ENCODE results near the gene BLZF1.
"Not testable (repeated sequence)": the region's sequence is repeated elsewhere in the genome, so short reads cannot be mapped to it uniquely, and the experiment has no call there.

Gene BLZF1

DNA sequence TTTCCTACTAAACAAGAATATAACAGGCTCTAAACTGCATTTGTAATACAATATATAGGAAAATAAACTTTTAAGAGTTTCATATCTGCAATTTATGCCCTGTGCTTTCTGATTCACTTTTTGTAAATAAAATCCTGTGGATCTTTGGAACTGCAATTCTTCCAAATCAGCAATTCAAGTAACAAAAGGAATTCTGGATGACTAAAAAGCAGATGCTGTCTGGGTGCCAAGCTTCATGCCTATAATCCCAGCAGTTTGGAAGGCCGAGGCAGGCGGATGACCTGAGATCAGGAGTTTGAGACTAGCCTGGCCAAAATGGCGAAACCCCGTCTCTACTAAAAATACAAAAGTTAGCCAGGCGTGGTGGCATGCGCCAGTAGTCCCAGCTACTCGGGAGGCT is 6.7 kb upstream of the BLZF1 start:
- DNase-seq = no peak

DNA sequence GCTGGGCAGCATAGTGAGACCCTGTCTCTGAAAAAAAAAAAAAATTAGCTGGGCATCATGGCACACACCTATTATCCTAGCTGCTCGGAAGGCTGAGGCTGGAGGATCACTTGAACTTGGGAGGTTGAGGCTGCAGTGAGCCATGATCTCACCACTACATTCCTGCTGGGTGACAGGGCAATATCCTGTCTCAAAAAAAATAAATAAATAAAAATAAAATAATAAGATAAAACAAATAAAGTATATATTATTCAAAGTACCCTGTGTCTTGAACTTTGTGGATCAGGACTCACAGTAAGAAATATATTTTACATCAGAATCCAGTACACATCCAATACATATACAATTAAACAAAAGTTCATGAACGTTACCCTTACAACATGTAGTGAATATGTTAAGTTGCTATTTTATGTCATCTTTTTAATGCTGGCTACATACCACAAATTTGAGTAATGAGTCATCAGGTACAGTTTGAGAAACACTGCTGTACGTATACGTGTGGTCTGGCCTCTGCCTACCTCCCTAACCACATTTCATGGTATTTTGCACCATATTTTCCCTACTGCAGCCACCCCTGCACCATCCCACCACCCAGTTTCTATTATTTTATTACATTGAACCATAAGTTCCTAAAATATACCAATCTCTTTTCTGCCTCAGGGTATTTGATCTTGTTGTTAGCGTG is 4.8 kb upstream of the BLZF1 start:
- no peak for DNase-seq

DNA sequence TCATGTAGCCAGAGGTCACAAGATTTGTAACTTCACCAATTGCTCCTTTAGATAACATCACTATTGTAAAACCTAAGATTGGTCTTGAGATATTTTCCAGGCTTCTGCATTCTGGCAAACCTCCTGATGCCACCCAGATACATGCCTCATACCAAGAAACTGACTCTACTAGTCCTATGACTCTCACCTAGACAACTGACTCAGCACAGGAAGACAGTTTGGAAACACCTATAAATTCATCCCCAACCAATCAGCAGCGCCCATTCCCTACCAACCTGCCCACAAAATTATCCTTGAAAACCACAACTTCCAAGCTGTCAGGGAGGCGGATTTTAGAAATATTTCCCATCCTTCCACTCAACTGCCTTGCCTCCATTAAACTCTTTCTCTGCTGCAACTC is 3.0 kb upstream of the BLZF1 start:
- DNase-seq = no peak

DNA sequence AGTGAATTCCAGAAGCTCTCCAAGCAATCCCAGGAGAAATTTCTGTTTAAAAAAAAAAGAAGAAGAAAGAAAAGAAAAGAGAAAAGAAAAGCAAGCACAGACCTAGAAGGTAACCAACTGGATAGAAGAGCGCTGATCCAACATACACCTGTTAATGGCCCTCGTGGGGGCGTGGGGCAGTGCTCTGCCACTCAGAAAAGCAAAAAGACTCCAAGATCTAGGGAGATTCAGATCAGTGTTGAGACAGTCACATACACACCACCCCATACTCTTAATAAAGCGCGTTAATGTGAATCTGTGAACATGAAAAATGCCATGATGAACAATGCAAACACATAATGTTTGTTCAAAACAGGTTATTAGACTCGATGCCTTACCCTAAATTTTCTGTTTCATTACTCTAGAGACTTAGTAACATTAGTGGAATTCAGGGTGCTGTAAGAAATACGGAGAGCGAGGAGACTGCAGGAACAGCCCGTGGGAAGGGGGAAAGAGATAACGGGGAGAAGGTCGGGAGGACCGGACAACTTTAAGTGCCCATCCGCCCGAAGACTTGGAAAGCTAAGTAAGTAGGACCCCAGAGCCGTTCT is 804 bp upstream of the BLZF1 start:
- no peak for DNase-seq

DNA sequence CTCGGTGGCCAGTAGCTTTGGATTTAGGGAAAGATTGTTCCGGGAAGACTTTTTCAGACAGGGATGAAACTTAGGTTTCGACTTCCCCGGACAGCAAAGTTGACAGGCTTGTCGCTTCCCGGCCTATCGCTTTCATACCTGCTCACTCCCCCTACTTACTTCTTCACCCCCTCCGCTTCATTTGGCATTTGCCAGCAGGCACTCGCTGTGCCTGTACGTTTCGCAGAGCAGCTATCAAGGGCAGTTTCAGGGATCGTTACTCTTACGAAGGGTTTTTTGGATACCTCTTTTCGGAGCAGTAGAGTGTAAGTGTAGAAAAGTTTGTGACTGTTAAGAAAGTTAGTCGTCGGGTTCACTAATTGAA is 393 bp downstream of the BLZF1 start:
- DNase-seq = peak; percentile 10

DNA sequence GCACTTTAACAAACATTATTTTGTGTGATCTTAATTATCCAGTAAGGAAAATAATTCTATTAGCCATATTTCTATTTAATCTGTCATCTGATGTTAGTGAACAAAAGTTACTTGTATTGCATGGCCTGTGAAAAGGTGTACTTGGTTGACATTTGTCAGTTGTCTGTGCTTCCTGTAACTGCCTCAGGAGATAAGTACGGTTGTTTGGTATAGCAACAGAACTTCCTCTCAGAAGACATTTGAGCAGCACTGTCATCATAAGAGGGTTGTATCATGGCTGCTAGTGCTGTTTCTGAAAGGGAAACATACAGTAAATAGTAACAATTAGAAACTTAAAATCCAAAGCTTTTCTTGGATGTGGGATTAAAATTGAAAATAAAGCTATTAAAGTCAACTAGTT is 3.4 kb downstream of the BLZF1 start:
- no peak for DNase-seq

DNA sequence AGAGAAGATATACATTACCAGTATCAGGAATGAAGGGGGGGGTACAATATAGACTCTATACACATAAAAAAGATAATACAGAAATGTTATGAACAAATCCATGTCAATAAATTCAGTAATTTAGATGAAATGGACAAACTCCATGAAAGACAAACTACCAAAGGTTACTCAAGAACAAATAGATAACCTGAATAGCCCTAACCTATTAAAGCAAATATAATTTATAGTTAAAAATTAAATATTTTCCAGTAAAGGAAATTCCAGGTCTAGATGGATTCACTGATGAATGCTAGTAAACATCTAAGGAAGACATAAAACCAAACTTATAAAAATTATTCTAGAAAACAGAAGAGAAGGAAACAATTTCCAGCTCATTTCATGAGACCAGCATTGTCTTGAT is 13.2 kb downstream of the BLZF1 start:
- no peak for DNase-seq

DNA sequence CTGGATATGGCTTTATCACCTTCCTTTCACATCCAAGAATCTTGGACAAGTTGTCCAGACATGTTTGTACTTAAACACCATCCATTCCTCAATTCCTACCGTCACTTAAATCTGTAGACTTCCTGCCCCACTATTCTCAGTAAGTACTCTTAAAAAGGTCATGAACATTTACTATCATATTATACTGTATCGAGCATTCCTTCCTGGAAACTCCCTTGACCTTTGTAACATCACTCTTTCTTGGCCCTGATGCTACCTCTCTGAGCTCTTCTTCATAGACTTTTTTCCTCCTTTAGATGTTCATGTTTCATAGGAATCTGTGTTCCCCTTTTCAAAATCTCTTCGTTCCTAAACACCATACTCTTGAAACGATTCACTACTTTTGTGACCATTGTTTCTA is 15.5 kb downstream of the BLZF1 start:
- DNase-seq = no peak

DNA sequence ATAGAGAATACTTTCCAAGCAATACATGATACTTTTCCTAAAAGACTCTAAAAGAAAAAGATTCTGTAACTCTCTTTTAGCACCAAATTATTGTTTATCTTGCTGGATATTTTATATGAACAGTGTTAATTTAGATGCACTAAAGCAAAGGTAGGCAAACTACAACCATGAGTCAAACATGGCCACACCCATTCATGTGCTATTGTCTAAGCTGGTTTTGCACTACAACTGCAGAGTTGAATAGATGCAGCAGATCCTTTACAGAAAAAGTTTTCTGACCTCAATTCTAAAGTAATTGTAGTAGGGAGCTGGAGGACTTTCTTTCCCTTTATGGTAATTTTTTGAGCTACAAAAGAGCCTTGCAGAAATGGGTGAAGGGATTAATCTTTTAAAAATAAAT is 19.4 kb downstream of the BLZF1 start:
- DNase-seq = no peak

DNA sequence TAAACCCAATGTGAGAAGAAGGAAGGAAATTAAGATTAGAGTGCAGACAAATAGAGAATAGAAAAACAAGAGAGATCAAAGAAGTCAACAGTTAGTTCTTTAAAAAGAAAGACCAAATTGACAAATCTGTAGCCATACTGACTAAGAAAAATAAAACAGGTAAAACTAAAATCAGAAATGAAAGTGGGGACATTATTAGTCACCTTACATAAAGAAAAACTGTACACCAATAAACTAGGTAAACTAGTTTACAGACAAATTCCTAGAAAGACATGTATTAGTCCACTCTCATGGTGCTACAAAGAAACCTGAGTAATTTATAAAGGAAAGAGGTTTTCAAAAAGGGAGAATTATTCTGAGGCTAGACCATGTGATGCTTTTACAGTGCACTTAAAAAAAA is 22.3 kb downstream of the BLZF1 start:
- no peak for DNase-seq

DNA sequence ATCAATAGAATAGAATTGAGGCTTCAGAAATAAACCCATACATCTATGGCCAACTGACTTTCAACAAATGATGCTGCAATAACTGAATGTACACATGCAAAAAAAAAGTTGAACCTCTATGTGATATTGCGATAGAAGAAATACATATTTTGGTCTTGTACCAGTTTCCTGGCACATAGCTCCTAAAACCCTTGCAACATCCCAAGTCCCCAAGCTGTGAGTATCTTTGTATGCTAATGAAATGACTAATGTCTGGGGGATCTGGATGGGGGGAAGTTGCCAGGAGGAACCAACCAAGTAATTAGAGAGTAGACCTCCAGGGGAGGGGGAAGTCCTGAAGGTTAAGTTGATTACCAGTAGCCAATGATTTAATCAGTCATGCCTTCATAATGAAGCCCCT is 24.4 kb downstream of the BLZF1 start:
- DNase-seq = no peak

DNA sequence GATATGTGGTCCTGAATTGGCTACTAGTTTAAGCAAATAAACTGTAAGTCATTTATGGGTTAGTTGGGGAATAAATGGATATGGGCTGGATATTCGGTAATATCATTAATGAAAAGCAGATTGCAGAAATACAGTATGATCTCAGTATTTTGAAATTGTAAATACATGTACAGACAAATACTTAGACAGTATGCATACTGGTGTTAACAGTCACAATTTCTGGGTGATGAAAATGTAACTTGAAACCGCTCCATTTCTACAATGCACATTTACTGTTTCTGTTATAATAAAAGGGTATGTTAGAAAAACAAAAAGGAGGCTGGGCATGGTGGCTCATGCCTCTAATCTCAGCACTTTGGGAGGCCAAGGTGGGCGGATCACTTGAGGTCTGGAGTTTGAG is 28.0 kb downstream of the BLZF1 start:
- no peak for DNase-seq

DNA sequence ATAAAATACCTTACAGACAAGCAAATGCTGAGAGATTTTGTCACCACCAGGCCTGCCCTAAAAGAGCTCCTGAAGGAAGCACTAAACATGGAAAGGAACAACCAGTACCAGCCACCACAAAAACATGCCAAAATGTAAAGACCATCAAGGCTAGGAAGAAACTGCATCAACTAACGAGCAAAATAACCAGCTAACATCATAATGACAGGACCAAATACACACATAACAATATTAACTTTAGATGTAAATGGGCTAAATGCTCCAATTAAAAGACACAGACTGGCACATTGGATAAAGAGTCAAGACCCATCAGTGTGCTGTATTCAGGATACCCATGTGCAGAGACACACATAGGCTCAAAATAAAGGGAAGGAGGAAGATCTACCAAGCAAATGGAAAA is 34.6 kb downstream of the BLZF1 start:
- DNase-seq = not testable (repeated sequence)

DNA sequence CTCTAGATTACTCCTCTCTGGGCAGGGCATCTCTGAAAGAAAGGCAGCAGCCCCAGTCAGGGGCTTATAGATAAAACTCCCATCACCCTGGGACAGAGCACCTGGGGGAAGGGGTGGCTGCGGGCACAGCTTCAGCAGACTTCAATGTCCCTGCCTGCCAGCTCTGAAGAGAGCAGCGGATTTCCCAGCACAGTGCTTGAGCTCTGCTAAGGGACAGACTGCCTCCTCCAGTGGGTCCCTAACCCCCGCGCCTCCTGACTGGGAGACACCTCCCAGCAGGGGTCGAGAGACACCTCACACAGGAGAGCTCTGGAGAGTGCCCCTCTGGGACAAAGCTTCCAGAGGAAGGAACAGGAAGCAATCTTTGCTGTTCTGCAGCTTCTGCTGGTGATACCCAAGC is 40.3 kb downstream of the BLZF1 start:
- DNase-seq = not testable (repeated sequence)

DNA sequence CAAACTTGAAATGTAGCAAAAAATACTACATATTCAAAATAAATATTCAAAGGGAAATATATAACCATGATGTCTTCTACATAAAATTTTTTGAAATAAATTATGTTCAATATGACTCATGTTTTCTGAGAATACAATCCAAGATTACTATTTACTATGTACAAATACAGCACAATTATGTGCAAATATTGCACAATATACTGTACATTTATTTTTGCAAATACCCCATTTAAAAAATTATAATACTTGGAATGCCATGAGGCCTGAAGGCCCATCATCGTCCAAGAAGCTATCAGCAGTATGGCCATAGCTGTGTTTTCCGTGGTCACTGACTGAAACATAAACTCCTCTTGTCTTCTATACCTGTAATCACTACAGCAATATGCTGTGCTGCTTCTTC is 47.0 kb downstream of the BLZF1 start:
- no peak for DNase-seq

DNA sequence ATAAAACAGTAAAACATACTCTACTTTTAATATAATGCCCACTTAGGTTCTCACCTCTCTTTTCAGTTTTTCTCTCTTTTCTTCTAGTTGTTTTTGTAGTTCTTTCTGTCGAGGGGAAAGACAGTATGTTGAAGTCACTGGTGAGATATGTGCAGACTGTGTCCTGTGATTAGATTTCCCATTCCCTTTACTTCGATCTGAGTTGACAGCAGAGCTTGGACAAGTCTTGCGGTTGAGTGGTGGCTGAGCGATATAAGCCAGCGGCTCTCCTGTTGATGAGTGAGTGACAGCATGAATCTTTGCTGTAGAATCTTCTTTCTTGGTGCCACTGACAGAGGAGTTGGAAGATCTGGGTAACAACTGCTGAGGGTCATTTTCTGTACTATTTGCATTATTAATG is 53.3 kb downstream of the BLZF1 start:
- no peak for DNase-seq

DNA sequence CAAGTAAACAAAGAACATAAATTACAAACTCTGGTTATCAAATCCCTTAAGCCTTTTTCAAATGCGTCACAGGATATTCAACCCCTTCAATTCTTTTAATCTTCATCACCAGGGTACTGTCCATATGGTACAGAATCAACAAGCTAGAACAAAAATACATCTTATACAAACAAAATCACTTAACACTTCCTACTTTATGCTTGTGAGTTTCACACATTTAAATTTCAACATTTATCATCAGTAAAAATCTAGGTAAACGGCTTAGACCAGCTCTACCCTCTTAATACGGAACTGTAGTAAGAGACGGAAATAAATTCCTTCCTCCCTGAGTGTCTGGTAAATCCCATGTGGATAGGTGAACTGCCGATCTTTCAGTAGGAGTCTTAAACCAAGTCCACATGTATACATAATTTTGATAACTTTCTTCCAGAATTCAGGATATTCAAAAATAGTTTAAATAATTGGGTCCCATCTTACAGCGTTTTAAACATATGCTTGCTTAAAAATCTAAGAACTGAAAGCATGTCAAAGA is 58.2 kb downstream of the BLZF1 start:
- no peak for DNase-seq

DNA sequence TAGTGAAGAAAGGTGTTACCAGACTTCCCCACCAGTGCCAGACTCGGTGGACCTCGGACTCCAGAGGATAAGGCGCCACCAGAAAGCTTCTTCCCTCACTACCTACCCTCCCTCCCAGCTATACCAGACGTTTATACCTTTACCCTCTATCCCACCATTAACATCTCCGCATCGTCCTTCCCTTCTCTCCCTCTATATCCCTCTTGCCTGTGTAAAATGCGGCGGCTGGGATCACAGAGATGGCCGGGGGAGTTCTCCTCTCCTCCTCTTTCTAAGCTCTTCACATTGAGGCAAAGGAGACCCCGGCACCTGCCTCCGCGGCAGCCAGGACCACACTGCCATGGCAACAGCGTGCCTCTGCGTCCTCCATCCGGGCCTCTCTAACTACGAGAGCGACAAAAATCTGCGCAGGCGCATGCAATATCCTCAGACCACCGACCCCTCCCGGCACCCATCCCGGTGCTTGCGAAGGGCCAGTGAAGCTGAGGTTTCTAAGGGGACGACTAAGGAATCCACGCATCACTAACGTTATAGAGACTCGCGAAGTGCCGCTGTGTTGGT is 59.2 kb downstream of the BLZF1 start, which contains the start of gene CCDC181:
Gene CCDC181, minus strand, starts transcription at position 394 of the 561 bp plus-strand sequence. CDS start 2,547 bp downstream, outside the sequence.
- DNase-seq = peak; percentile 16

All from activated T-cell treated with anti-CD3 and anti-CD28 coated beads for 4 hours (primary cell).